PC-9 (cell line): Measurements from ENCODE around the gene MRPS27. TPM values are rescaled to one million over a fixed set of nuclear protein-coding genes. Genes with fewer than 3 reads are reported as not detected.

Experiments
- BruUV-seq: library from RNA; stranded (reverse); fragments of 400-500 nt; replicated peaks from 2 replicates; lab custom pipeline; 2021; lab: Mats Ljungman, UMichigan
- CTCF ChIA-PET: fragments of 300-600 bp; sonication (Branson Sonifier 250); formaldehyde crosslinking; loops from one replicate; lab custom pipeline; 2022; ENCODE audit warnings: antibody characterized with exemption; lab: Charles Lee
- POLR2A ChIA-PET: fragments of 300-600 bp; sonication (Branson Sonifier 250); formaldehyde crosslinking; loops from one replicate; lab custom pipeline; 2022; ENCODE audit warnings: antibody characterized with exemption; ENCODE audit not compliant: unreplicated experiment; lab: Charles Lee
- DNase-seq, 2 experiments: peaks; one replicate each; pipeline versions ENCODE4 v3.0.0 to v3.0.0-alpha.2; 2015 to 2022; ENCODE audit warnings: mixed read lengths in 1 of 2
- H2AFZ ChIP-seq: fragments of 200-600 bp; sonication (generic); 2 replicates; pipeline ENCODE4 v1.8.1; 2017; ENCODE audit warnings: antibody characterized with exemption
- H3F3A ChIP-seq: fragments of 200-600 bp; sonication (generic); 2 replicates; pipeline ENCODE4 v1.8.1; 2017; ENCODE audit warnings: antibody characterized with exemption, mild to moderate bottlenecking, low read depth; ENCODE audit not compliant: insufficient read depth
- H3K27ac ChIP-seq: fragments of 200-600 bp; sonication (generic); 2 replicates; pipeline ENCODE4 v1.6.1; 2016; ENCODE audit warnings: mixed run types
- H3K27me3 ChIP-seq: fragments of 200-600 bp; sonication (generic); 2 replicates; pipeline ENCODE4 v1.6.1; 2016; ENCODE audit warnings: low read depth, mixed run types; ENCODE audit not compliant: insufficient read depth
- H3K36me3 ChIP-seq: fragments of 200-600 bp; sonication (generic); 2 replicates; pipeline ENCODE4 v1.6.1; 2016; ENCODE audit warnings: low read depth, mixed run types
- H3K4me1 ChIP-seq: fragments of 200-600 bp; sonication (generic); replicated peaks from 2 replicates; pipeline ENCODE4 v1.6.1; 2016; ENCODE audit warnings: mixed run types; ENCODE audit not compliant: insufficient read depth
- H3K4me2 ChIP-seq: fragments of 200-600 bp; sonication (generic); 2 replicates; pipeline ENCODE4 v1.6.1; 2017; ENCODE audit warnings: mixed run types
- H3K4me3 ChIP-seq: fragments of 200-600 bp; sonication (generic); 2 replicates; pipeline ENCODE4 v1.6.1; 2016; ENCODE audit warnings: mixed run types
- H3K79me2 ChIP-seq: fragments of 200-600 bp; sonication (generic); 2 replicates; pipeline ENCODE4 v1.6.1; 2017; ENCODE audit warnings: low read depth, mixed run types
- H3K9me2 ChIP-seq: fragments of 200-600 bp; sonication (generic); 2 replicates; pipeline ENCODE4 v1.8.1; 2017; ENCODE audit warnings: mild to moderate bottlenecking; ENCODE audit not compliant: insufficient read depth
- H3K9me3 ChIP-seq: fragments of 200-600 bp; sonication (generic); 2 replicates; pipeline ENCODE4 v1.8.1; 2016; ENCODE audit warnings: low read depth; ENCODE audit not compliant: insufficient read depth
- H4K20me1 ChIP-seq: fragments of 200-600 bp; sonication (generic); 2 replicates; pipeline ENCODE4 v1.8.1; 2017; ENCODE audit not compliant: insufficient read depth
- CTCF ChIP-seq: fragments of 200-600 bp; sonication (generic); conservative IDR thresholded peaks from 2 replicates; pipeline ENCODE4 v1.6.1; 2017; ENCODE audit warnings: mixed run types, antibody characterized with exemption, mild to moderate bottlenecking, moderate library complexity
- EZH2 ChIP-seq: fragments of 200-600 bp; sonication (generic); IDR thresholded peaks from 2 replicates; pipeline ENCODE4 v1.8.0; 2017; ENCODE audit warnings: antibody characterized with exemption, low read depth
- intact Hi-C: fragments of 100-400 bp; cut with micrococcal nuclease; formaldehyde crosslinking; loops from one replicate; pipeline ENCODE4 v1.10.0; 2022; ENCODE audit not compliant: unreplicated experiment
- total RNA-seq: library from RNA; stranded (reverse); gene quantifications from 2 replicates; pipeline ENCODE4 v1.2.3, GENCODE V29; 2021

MRPS27 gene
- total RNA-seq, 1 experiment from 2014 or later: 71.0 TPM

- TSS peak; percentile 85 for BruUV-seq
- Histone ChIP-seq H3K27ac (peak overlapping the region; percentile 86), H3F3A (peaks cover 24% of the 10 kb centered on the region; the same call in 1 of the 2 replicates), H3K9me2 (no peaks in the 10 kb centered on the region), H3K4me3 (peak overlapping the region; percentile 73), H3K4me2 (peak overlapping the region; percentile 92), H3K36me3 (no peaks in the 10 kb centered on the region; the same call in 1 of the 2 replicates), H3K4me1 (peaks cover 13% of the 10 kb centered on the region), H3K9me3 (no peaks in the 10 kb centered on the region), H3K79me2 (peaks cover 46% of the 10 kb centered on the region), H4K20me1 (no peaks in the 10 kb centered on the region), H3K27me3 (no peaks in the 10 kb centered on the region), H2AFZ (peak overlapping the region; percentile 74)
- peak; percentile 93 to 97 for DNase-seq
- ChIA-PET POLR2A (interaction anchor here (0.6 to 0.7 kb wide), 3 partner anchors 171 to 576 kb away, joined by 3 to 9 read pairs (median 5); no protein-coding TSS in a partner anchor), CTCF (interaction anchor here (0.5 to 1.1 kb wide), 7 partner anchors 27 to 530 kb away, joined by 3 to 8 read pairs (median 3); no protein-coding TSS in a partner anchor)
- no peak for TF ChIP-seq EZH2
- peak; percentile 77 for TF ChIP-seq CTCF
- intact Hi-C loops: loop anchor here (1.0 to 10.0 kb wide), 4 partner anchors 176 to 530 kb away; no protein-coding TSS in a partner anchor
Observed at GRCh38 chr5:72307968-72308852, 11.8 kb downstream of the MRPS27 start.

- H3K9me3 ChIP-seq: no peaks in the 10 kb centered on the region
- no peak for TF ChIP-seq EZH2
- no peak for TF ChIP-seq CTCF
- H2AFZ ChIP-seq: peak overlapping the region; percentile 74
- DNase-seq: no peak
- H3K79me2 ChIP-seq: peaks cover 51% of the 10 kb centered on the region
- peak overlapping the region; percentile 92 for H3K4me2 ChIP-seq
- CTCF ChIA-PET: interaction anchor here (0.9 kb wide), 1 partner anchor 27 kb away, joined by 3 read pairs; no protein-coding TSS in a partner anchor
- BruUV-seq: no TSS peak
- H3K4me1 ChIP-seq: peaks cover 13% of the 10 kb centered on the region
- POLR2A ChIA-PET: no interaction called here
- H3F3A ChIP-seq: peaks cover 24% of the 10 kb centered on the region; the same call in 1 of the 2 replicates
- no peaks in the 10 kb centered on the region for H3K9me2 ChIP-seq
- H3K36me3 ChIP-seq: 0 out of 2 replicates have a peak, but pooled peaks cover 2% of the 10 kb centered on the region
- intact Hi-C loops: loop anchor here (5.0 to 10.0 kb wide), 2 partner anchors 175 to 373 kb away; no protein-coding TSS in a partner anchor
- H3K27ac ChIP-seq: peak overlapping the region; percentile 86
- H3K4me3 ChIP-seq: peak overlapping the region; percentile 73
- H3K27me3 ChIP-seq: no peaks in the 10 kb centered on the region
- no peaks in the 10 kb centered on the region for H4K20me1 ChIP-seq
Observed at GRCh38 chr5:72307573-72307967, 12.5 kb downstream of the MRPS27 start.
